ENCODE measurements around the gene FAM240A.
"Not testable (repeated sequence)": the region's sequence is repeated elsewhere in the genome, so short reads cannot be mapped to it uniquely, and the experiment has no call there.

The FAM240A gene

DNA sequence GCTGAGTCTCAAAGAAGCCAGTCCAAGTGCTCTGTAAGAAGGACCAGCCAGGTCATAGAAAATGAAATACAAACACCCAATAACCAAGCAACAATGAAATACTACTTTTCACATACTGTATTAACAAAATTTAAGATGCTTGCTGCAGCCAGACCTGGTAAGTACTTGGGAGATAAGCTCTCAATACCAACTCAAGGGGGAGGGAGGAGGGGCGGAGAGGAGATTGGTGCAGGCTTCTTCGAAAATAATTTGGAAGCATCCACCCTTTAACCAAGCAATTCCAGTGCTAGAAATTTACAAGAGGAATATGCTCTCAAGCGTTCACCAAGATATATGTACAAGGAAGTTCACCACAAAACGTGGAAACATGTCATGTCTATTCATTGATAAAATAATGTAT is 38.6 kb upstream of the FAM240A start:
- H3K4me3 ChIP-seq (ENCODE audit: low read depth, low read length) = no peak overlapping the region
- no peak for DNase-seq (ENCODE audit: low read depth)
- TF ChIP-seq, protein P1, sequence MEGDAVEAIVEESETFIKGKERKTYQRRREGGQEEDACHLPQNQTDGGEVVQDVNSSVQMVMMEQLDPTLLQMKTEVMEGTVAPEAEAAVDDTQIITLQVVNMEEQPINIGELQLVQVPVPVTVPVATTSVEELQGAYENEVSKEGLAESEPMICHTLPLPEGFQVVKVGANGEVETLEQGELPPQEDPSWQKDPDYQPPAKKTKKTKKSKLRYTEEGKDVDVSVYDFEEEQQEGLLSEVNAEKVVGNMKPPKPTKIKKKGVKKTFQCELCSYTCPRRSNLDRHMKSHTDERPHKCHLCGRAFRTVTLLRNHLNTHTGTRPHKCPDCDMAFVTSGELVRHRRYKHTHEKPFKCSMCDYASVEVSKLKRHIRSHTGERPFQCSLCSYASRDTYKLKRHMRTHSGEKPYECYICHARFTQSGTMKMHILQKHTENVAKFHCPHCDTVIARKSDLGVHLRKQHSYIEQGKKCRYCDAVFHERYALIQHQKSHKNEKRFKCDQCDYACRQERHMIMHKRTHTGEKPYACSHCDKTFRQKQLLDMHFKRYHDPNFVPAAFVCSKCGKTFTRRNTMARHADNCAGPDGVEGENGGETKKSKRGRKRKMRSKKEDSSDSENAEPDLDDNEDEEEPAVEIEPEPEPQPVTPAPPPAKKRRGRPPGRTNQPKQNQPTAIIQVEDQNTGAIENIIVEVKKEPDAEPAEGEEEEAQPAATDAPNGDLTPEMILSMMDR (IDR thresholded peaks at IDR 0.05; ENCODE audit: insufficient read depth, low read depth, low read length, missing control alignments) = no peak

GRCh38 chr3:46574243-46574646 is 38.1 kb upstream of the FAM240A start:
- H3K4me3 ChIP-seq (ENCODE audit: low read depth, low read length) = no peak overlapping the region
- TF ChIP-seq, protein P1 (IDR thresholded peaks at IDR 0.05; ENCODE audit: insufficient read depth, low read depth, low read length, missing control alignments) = no peak
- no peak for DNase-seq (ENCODE audit: low read depth)

DNA sequence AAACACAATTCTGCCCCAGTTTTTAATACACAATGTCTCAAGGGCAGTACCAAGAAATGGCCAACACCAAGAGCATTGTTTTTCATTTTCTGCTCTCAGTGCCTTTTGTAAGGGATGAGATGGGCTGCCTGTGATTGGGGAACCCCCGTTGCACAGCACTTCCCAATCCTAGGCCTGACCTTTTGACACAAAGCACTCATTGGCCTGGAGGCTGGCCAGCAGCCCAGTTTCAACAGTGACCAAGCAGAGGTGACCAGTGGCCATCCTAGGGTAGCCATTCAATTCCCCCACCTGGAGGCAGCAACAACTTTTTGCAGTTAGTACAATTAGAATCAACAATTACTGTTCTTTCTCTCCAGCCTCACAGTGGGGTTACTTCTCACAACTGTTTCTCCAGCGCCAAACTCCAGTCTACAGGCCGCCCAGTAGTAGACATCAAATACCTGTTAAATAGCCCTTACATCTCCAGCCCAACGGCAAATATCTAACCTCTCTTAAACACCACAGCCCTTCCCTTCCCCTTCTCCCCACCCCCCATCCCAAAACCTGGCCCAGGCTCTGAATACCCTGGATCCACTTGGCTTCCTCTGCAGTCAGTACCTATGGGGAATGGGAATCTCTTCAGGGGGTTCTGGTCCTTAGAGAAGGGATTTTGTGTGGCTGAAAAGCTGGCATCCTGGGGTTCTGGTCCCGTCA is 37.3 kb upstream of the FAM240A start:
- TF ChIP-seq, protein P1 (IDR thresholded peaks at IDR 0.05; ENCODE audit: insufficient read depth, low read depth, low read length, missing control alignments) = no peak
- H3K4me3 ChIP-seq (ENCODE audit: low read depth, low read length) = no peak overlapping the region
- no peak for DNase-seq (ENCODE audit: low read depth)

- TF ChIP-seq, protein P1 (IDR thresholded peaks at IDR 0.05; ENCODE audit: insufficient read depth, low read depth, low read length, missing control alignments) = no peak
- no peak overlapping the region for H3K4me3 ChIP-seq (ENCODE audit: low read depth, low read length)
- no peak for DNase-seq (ENCODE audit: low read depth)
Measured at GRCh38 chr3:46575577-46576222, 36.6 kb upstream of the FAM240A start.

GRCh38 chr3:46576386-46576785 is 35.9 kb upstream of the FAM240A start:
- DNase-seq (ENCODE audit: low read depth) = no peak
- TF ChIP-seq, protein P1 (IDR thresholded peaks at IDR 0.05; ENCODE audit: insufficient read depth, low read depth, low read length, missing control alignments) = no peak
- no peak overlapping the region for H3K4me3 ChIP-seq (ENCODE audit: low read depth, low read length)

GRCh38 chr3:46576879-46577278 is 35.4 kb upstream of the FAM240A start:
- no peak overlapping the region for H3K4me3 ChIP-seq (ENCODE audit: low read depth, low read length)
- TF ChIP-seq, protein P1 (IDR thresholded peaks at IDR 0.05; ENCODE audit: insufficient read depth, low read depth, low read length, missing control alignments) = no peak
- DNase-seq (ENCODE audit: low read depth) = no peak

GRCh38 chr3:46577580-46578249 is 34.6 kb upstream of the FAM240A start:
- not testable (repeated sequence) for H3K4me3 ChIP-seq (ENCODE audit: low read depth, low read length); DNase-seq (ENCODE audit: low read depth)
